GM19238 (cell line): ENCODE data around the gene YTHDF1.
"Not testable (repeated sequence)": the region's sequence is repeated elsewhere in the genome, so short reads cannot be mapped to it uniquely, and the experiment has no call there.

ENCODE experiments used
- DNase-seq: peaks from one replicate; pipeline ENCODE4 v3.0.0; 2011; ENCODE audit warnings: low spot score; ENCODE audit not compliant: insufficient read length

YTHDF1 gene

DNA sequence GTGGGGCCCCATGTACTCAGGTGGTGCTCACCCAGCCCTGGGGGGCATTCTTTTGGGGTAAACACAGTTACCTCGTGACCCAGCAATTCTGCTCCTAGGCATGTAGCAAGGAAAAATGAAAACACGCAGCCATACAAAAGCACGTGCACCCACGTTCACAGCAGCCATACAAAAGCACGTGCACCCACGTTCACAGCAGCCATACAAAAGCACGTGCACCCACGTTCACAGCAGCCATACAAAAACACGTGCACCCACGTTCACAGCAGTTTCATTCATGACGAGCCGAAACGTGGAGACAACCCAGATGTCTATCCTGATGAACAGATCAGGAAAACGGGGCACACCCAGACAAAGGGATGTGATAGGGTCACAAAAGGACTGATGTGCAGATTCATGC is 57.1 kb downstream of the YTHDF1 start:
- DNase-seq = no peak

DNA sequence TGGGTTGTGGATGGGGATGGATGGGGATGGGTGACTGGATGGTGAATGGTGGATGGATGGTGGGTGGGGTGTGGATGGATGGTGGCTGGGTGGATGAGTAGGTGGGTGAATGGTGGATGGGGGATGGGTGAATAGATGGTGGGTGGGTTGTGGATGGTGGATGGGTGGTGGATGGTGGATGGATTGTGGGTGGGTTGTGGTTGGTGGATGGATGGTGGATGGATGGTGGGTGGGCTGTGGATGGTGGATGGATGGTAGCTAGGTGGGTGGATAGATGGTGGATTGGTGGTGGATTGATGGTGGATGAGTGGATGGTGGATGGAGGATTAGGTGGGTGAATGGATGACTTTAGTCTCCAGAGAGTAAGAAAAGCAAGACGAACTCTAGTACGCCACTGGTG is 57.6 kb downstream of the YTHDF1 start:
- no peak for DNase-seq

DNA sequence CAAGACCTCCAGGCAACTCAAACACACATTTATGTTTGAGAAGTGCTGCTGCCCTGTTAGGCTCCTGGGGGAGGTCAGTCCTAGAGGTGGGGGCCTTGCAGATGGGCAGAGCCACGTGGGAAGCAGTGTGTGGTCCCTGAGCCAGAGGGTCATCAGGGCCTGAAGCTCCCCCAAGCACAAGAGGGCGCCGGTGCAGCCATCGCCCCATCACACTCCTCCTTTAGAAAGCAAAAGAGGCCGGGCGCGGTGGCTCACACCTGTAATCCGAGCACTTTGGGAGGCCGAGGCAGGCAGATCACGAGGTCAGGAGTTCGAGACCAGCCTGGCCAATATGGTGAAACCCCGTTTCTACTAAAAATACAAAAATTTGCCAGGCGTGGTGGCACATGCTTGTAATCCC is 58.5 kb downstream of the YTHDF1 start:
- not testable (repeated sequence) for DNase-seq

DNA sequence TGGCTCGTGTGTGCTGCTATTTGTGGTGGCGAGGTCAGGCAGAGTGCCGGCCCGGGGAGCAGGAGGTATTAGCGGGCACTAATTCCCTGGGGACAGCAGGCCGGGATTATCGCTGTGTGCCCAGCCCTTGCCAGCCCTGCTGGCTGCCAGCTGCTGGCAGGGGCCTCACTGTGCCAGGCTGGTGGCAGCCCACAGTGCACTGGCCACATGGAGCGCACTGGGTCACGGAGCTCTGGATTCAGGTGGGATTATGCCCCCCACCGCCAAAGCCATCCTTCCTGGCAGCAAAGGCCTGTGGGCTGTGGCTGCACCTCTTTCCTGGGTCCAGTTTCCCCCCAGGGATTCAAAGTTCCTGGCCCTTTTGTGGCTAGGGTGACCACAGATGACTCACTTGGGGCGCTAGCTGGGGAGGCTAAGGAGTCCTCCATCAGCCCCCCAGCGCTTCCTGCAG is 59.7 kb downstream of the YTHDF1 start:
- DNase-seq = no peak

DNA sequence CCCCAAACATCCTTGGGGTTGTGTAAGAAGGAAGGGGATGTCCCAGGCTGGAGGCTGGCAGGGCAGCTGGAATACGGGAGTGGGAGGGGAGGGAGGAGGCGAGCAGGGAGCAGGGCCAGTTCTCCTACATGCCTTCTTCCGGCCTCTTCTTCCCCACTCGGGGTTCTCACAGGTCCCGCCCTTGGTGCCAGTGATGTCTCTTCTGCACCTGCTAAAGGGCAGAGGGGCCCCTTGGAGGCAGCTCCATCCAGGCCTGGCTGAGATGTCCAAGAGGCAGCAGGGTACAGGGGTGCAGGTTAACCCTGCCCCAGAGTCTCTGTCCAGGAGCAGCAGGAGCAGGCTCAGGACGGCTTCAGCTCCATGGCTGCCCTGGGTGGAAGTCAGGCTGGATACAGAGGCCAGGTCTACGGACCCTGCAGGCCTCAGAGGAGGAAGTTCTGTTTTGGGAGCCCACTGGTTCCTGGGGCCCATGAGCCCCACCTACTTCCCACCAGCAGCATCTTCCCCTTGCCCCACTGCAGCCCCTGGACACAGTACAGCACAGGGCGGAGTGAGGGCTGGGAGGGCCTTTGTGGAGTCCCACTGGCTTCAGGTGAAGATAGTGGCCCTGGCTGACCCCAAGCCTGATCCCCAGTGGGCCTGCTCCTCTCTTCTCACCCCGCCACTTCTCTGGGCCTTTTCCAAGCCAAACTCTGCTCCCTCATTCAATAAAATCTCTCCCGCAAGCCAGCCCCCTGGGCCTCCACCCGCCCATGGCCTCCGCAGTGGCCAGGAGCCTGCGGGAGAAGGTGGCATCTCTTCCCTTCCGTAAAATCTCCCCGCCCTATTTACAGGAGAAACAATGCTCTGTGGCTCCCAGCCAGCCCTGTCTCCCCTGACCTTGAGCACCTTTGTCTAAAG is 60.4 kb downstream of the YTHDF1 start:
- no peak for DNase-seq

DNA sequence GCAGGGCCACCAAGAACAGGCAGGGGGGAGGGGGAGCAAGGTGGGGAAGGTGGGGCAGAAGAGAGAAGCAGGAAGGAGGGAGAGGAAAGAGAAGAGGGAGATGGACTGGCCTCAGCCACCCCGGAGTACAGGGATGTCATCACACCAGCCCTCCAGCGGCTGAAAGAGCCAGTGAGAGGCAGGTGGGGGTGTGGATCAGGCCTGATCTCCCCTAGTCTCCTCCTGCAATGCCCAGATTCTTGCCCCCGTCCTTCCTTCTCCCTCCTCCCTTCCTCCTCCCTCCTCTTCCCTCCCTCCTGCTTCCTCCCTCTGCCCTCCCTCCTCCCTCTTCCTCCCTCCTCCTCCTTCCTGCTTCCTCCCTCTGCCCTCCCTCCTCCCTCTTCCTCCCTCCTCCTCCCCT is 61.5 kb downstream of the YTHDF1 start:
- no peak for DNase-seq

DNA sequence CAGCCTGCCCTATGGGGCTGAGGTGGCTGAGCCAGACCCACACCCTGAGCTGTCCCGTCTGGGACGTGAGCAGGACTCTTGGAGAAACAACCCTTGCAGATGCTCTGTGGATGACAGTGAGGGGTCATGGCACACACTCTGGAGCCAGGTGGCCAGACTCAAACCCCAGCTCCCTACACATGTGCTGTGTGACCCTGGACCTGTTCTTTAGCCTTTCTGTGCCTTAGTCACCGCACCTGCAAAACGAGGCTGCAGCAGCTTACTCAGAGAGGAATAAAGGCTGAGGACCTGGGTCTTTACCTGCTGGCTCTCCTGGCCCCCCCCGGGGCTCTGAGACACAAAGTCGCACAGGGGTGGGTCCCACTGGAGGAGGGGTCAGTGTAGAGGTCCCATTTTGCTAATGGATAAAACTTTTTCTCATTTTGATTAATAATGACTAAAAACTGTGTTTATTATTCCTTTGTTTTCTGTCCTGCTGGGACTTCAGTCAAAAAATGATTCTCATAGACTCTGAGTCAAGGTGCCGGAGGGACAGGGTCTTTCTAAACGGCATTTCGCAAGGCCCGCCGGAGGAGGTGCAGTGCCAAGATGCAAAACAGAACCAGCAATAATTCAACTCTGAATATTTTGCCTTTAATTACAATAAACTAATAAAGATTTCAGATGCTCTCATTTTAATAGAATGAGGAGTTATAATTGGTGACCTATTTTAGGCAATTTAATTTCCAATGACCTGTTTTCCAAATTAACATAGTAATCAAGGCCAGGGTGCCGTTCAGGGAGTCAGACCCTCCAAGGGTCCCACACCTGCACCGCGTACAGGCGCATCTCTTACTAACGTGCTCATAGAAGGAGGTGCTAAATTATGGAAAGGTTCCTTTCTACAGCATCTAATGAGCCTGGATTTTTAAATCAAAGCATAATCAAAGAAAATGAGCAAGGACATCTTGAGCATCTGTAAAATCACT is 62.4 kb downstream of the YTHDF1 start:
- DNase-seq = no peak

DNA sequence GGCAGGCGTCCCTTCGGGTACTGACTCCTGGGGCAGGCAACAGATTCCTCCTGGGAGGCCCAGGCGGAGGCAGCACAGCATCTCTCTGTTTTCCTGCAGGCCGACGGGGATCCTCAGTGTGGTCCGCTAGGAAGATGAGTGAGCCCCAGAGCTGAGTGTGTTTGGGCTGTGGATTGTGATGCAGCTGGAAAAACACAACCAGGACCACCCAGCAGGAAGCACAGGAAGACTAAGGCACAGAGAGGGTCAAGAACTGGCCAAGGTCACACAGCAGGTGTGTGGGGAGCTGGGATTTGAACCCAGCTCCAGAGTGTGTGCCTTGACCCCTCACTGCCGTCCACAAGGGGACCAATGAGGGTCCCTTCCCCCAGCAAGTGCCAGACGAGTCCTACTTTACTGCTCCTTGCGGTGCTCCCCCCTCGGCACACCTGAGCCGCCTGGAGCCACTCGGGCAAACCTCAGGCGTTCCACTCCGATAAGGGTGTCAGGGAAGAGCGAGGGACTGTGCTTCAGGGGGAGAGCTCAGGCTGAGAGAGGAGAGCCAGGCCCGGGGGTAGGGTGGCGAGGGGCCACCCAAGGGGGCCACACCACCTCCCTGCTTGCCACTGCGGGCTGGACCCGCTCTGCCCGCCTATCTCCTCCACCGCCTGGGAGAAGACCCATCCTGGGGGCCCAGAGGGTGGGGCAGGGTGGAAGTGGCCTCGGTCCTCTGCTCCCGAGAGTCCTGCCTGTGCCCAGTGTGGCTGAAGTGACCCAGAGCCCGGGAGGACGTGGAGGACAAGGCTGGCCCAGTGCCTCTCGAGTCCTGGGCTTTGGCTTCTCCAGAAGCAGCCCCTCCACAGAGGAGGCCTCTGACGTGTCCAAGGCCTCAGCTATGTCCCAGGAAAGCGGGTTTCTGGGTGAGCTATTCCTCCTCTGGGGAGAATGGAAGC is 63.3 kb downstream of the YTHDF1 start:
- DNase-seq = no peak

DNA sequence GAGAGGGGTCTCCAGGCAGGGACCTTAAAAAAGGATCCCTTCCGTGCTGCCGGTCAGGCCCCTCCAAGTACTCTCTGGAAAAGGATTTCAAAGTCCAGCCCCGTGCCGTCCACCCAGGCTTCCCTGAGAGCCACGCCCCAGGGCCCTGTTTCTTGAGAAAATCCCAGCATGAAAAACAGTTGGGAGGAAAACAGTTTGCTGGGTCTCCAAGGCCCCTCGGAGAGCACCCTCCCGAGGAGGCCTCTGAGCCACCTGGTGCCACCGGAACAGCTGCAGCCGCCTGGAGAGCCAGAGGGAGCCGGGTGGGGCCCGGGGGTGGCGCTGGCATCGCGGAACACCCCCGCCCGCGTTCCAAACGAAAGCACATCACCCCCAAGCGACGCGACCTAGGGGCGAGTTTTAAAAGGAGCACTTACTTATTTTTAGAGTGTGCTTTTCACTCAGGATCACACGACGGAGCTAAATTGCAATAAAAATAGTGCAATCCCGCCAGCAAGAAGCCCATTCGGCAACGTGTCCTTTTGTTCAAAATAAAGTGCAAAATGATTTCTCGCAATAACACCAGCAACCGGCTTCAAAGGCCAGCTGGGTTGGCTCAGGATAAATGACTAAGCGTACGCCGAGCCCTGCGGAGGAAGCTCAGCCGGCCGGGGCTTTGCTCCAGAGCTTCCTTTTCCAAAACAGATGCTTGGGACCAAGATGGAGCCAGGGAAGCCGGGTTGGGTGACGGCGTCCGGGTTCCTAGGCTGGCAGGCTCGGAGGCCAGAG is 64.2 kb downstream of the YTHDF1 start:
- no peak for DNase-seq

DNA sequence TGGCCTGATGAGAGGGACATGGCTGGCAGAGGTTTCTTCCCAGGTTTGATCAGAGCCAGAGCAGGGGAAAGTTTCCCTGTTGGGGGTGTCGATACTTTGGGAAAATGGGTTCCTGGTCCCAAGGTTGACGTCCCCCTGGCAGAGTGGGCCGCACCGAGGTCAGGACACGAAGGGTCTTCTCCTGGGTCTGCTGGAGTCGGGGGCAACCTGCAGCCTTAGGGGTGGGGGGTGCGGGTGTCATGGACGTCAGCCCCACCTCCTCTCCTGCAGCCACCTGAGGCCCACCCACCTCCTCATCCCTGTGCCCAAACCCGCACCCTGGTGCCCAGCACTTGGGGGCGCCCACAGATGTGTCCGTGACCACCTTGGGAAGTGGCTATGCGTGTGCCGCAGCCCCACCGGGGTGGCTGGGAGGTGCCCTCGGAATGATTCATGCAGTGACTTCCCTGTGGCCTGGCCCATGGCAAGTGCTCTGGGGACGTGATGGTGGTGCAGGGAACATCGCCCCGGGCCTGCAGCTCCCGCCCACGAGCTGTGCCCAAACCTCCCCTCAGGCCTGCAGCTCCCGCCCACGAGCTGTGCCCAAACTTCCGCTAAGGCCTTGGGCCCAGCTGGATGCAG is 64.9 kb downstream of the YTHDF1 start:
- no peak for DNase-seq

DNA sequence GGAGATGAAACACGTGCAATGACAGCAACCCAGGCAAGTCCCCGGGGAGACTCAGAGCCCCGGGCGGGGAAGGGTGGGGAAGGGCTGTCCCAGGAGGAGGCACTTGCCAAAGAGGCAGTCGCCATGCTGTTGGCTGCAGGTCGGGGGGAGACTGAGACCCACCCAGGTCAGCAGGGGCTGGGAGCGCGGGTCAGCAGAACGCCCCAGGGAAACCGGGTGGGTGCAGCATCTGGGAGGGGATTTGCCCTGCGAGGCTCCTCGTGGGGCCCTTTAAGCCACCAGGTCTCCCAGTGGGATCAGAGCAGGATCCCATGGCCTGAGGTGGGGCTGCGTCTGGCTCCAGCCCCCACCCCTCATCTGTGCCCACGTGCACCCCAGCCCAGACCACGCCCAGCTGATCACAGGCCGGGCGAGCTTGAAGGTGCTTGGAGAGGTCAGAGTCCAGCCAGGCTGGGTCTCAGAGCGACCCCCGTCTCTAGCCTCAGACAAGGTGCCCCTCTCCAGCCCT is 65.5 kb downstream of the YTHDF1 start:
- no peak for DNase-seq

DNA sequence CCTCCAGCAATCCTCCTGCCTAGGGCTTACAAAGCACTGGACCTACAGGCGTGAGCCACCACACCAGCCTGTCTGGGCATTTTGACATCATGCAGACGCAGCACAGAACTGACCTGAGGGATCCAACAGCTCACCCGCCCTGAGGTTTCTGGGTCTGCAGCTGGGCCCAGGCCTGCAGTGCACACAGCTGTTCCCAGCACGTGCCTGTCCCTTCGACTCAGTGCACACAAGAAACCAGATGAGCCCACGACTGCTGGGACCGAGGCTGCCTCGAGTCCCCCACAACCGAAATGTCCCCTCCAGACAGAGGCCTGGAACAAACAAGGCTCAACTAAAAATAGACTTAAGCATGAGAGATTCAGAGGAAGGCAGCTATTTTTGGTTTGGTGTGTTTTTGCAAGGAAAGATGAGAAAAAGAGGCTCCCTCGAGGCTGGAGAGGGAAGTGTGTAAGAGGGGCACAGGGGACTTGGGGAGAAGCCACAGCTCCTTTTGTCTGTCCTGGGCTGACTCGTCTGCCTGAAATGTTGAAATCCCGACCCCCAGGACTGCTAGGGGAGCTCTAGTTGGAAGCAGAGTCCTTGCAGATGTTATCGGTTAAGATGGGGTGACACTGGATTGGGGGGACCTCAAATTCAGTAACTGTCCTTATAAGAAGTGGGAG is 66.3 kb downstream of the YTHDF1 start:
- no peak for DNase-seq

DNA sequence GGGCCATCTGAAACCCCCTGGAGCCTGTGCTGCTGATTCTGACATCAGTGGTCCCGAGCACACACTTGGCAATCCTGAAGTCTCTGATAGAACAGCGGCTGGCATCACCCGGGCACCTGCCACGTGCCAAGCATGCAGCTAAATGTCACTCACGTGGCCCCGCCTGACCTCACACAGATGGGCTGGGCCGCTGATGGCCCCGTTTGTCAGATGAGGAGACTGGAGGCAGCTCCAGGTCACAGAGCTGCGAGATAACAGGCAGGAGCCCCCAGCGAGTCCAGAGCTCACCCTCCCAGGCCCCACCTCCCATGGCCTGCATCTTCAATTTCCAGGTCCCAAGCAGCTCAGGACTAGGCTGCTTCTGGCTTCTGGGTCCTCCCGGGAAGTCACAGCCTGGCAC is 67.2 kb downstream of the YTHDF1 start:
- DNase-seq = no peak

DNA sequence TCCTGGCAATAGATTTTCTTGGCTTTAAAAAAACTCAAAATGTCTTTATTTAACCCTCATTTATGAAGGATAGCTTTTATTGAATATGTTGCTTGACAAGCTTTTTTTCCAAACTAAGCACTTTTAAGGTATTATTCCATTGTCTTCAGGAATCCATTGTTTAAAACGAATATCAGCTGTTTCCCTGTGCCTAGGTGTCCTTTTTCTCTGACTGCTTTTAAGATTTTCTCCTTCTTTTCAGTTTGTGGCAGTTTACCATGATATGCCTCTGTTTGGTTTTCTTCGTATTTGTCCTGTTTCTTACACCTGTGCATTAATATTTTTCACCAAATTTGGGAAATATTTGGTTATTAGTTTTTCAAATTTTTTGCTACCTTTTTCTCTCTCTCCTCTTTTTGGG is 68.4 kb downstream of the YTHDF1 start:
- no peak for DNase-seq
